Fibroblast of pulmonary artery (primary cell): ENCODE data around the gene CD81.

Source experiments
- DNase-seq: peaks from one replicate; pipeline ENCODE4 v3.0.0-alpha.2; 2010; ENCODE audit warnings: low read depth
- H3K4me3 ChIP-seq: replicated peaks from 2 replicates; pipeline ENCODE4 v1.5.1; 2011; ENCODE audit warnings: low read depth, mild to moderate bottlenecking, control low read depth, low read length, moderate library complexity
- CTCF ChIP-seq: IDR thresholded peaks from 2 replicates; pipeline ENCODE4 v1.5.1; 2011; ENCODE audit warnings: mild to moderate bottlenecking, control low read depth, low read length, inconsistent platforms; ENCODE audit errors: missing control alignments

The CD81 gene

GRCh38 chr11:2446590-2447252 lies 69.6 kb downstream of the CD81 start:
- DNase-seq, result no peak
- H3K4me3 ChIP-seq, result no peak overlapping the region
- no peak for TF ChIP-seq CTCF
